ENCODE results near the gene PRSS38.
A peak's percentile ranks its signal among the peaks of the same experiment; 100 is the strongest.

Gene PRSS38

GRCh38 chr1:227815468-227816409 lies at the start of gene PRSS38:
Gene PRSS38, plus strand, starts transcription at chr1:227815675. Its CDS starts 42 bp downstream, at chr1:227815717.
- DNase-seq (ENCODE audit: low read depth in 2 of 2), result no peak

- DNase-seq (ENCODE audit: low read depth in 2 of 2), result peak; percentile 73 to 76
Observed at GRCh38 chr1:227766015-227766634, 49.4 kb upstream of the PRSS38 start.

- DNase-seq (ENCODE audit: low read depth in 2 of 2), result no peak
Observed at GRCh38 chr1:227766653-227767277, 48.7 kb upstream of the PRSS38 start.

DNA sequence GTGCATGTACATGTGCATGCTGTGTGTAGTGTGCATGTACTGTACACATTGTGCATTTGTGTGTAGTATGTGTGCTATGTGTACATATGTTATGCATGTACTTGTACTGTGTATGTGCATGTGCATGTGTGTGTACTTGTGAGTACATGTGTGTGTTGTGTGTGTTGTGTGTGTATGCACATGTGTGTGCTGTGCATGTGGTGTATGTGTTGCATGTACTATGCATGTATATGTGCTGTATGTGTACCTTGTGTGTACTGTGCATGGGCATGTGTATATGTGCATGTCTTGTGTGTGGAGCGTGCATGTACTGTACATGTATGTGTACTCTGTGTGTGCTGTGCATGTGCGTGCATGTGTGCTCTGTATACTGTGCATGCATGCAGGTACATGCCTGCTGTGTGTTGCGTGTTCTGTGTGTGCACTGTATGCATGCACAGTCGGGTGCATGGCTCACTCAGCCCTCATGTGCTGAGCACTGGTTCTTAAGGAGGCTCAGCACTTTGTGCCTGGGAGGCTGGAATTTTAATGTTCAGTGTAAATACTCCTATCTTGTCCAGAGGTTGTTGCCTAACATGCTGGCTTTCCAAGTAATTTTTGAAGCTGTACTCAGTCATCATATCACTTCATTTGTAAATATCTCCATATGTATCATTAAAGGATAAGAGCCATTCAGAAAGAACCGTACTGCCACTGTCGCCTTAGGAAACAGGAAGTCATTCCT lies 47.9 kb upstream of the PRSS38 start:
- no peak for DNase-seq (ENCODE audit: low read depth in 2 of 2)

GRCh38 chr1:227768125-227768439 lies 47.4 kb upstream of the PRSS38 start:
- no peak for DNase-seq (ENCODE audit: low read depth in 2 of 2)

GRCh38 chr1:227768640-227769039 lies 46.8 kb upstream of the PRSS38 start:
- DNase-seq (ENCODE audit: low read depth in 2 of 2), result no peak

GRCh38 chr1:227769047-227769935 lies 46.2 kb upstream of the PRSS38 start:
- no peak for DNase-seq (ENCODE audit: low read depth in 2 of 2)

- no peak for DNase-seq (ENCODE audit: low read depth in 2 of 2)
Observed at GRCh38 chr1:227769936-227770494, 45.5 kb upstream of the PRSS38 start.

GRCh38 chr1:227770812-227771211 lies 44.7 kb upstream of the PRSS38 start:
- no peak for DNase-seq (ENCODE audit: low read depth in 2 of 2)

- no peak for DNase-seq (ENCODE audit: low read depth in 2 of 2)
Observed at GRCh38 chr1:227771326-227771725, 44.1 kb upstream of the PRSS38 start.

GRCh38 chr1:227771771-227772170 lies 43.7 kb upstream of the PRSS38 start:
- DNase-seq (ENCODE audit: low read depth in 2 of 2), result no peak

DNA sequence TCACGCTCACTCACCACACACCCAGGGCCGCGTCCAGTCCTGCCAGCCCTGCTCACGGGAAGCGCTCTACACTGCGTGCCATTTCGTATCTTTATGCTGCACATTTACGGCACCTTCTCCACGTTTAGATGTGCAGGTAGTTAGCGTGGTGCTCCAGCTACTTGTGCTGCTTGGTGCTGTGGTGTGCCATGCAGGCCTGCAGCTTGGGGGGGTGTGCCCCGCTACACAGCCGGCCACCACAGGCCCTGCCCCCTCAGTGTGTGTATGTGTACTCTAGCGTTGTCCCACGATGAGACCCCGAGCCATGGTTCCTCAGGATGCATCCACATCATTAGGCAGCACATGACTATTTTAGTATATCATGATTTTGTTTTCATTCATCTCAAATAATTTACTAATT lies 41.9 kb upstream of the PRSS38 start:
- DNase-seq (ENCODE audit: low read depth in 2 of 2), result no peak

DNA sequence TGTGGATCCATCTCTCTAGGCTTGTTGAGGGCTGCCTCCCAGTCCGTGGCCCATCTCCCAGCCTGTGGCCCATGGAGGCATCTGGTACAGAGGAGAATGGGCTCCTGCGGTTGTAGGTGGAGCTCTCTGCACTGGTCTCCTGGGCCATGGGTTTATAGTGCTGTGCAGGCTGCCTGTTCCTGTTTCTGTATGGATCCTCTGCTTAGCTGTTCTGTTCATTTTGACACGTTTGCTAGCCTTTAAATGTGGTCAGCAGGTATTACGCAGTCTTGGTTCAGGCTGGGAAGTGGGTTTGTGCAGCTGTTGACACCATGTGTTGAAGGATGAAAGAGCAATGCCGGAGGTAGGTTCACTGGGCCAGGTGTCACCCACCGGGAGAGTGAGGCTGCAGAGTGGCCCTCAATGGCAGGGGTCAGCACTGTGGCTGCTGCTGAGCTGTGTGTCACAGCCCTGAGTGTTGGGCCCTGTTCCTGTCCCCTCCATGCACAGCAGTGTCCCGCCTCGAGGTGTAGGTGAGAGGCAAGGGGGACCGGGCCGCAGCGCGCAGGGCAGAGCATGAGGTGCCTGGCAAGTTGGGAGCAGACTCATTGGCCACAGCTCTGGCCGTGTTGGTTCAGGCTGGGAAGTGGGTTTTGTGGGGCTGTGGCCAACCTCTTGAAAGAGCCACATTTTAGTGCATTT lies 41.3 kb upstream of the PRSS38 start:
- no peak for DNase-seq (ENCODE audit: low read depth in 2 of 2)

- no peak for DNase-seq (ENCODE audit: low read depth in 2 of 2)
Observed at GRCh38 chr1:227774821-227775661, 40.4 kb upstream of the PRSS38 start.

DNA sequence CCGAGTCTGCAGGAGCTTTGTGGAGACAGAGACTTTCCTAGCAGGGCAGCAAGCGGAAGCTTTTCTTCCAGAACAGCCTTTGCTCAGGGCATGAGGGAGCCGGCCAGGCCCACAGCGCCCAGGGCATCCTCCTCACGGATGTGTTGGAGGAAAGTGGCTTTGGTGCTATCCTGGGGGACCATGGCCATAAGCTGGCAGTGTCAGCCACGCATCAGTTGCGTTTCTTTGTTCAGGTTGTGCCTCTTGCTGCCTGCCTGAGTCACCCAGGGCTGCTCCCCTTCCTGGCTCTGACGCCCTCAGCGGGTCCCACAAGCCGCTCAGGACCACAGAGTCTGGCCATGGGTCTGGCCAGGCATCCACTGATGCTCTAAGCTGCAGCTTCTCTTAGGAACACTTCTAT lies 39.6 kb upstream of the PRSS38 start:
- DNase-seq (ENCODE audit: low read depth in 2 of 2), result no peak

DNA sequence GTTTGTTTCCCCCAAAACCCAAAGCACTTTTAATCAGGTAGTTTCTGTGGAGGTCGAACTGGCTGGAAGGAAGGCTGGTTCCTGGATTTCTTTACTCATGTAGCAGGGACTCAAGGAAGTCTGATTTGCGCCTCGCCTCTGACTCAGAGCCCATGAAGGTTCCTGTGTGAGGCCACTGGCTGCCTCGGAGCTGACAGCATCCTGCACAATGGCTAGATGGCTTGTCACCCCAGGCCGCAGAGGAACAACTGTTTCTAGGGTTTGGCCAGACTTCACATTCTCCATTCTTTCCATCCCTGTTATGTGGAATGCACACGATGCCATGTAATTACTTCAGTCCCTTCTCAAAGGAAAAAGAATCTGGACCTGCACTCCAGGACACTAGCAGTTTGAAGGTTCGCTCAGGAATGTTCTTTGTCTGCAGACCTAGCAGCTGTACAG lies 39.1 kb upstream of the PRSS38 start:
- DNase-seq (ENCODE audit: low read depth in 2 of 2), result no peak

DNA sequence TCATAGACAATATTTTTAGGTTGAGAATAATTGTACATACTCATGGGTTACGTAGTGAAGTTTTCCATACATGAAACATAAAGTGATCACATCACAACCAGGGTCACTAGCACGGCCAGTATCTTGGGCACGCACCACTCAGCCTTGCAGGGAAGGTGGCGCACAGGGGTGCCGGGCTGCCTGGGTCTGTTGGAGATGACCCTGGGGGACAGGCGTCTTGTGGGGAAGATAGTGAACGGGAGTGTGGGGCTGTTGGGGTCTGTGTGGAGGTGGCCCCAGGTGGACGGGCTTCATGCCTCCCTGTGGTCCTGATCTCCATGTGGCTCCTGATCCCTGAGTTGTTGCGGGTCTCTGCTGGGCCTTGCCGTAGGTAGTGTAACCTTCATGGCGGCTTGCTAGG lies 38.3 kb upstream of the PRSS38 start:
- no peak for DNase-seq (ENCODE audit: low read depth in 2 of 2)

- DNase-seq (ENCODE audit: low read depth in 2 of 2), result no peak
Observed at GRCh38 chr1:227777646-227778045, 37.8 kb upstream of the PRSS38 start.

- DNase-seq (ENCODE audit: low read depth in 2 of 2), result no peak
Observed at GRCh38 chr1:227778401-227778947, 37.0 kb upstream of the PRSS38 start.

All from stimulated activated CD8-positive, alpha-beta memory T cell treated with anti-CD3 and anti-CD28 coated beads, Interleukin-15, amount 100 ng/mL, for 48 hours (primary cell).